Measurements from ENCODE around the gene NAIF1.

DNA sequence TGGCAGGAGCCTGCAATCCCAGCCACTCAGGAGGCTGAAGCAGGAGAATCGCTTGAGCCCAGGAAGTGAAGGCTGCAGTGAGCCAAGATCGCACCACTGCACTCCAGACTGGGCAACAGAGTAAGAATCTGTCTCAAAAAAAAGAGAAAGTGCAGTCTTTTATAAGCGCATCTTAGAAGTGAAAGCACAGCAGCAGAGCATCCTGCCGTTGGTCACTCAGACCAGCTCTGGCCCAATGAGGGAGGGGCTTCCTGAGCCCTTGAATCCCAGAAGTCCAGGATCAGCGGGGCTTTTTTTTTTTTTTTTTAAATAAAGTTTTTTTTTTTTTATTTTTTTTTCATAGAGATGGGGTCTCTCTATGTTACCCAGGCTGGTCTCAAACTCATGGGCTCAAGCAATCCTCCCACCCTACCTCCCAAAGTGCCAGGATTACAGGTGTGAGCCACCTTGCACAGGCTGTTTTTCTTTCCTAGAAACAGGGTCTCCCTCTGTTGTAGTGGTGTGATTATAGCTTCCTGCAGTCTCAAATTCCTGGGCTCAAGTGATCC is 42.3 kb downstream of the NAIF1 start:
- TF ChIP-seq, protein P1, sequence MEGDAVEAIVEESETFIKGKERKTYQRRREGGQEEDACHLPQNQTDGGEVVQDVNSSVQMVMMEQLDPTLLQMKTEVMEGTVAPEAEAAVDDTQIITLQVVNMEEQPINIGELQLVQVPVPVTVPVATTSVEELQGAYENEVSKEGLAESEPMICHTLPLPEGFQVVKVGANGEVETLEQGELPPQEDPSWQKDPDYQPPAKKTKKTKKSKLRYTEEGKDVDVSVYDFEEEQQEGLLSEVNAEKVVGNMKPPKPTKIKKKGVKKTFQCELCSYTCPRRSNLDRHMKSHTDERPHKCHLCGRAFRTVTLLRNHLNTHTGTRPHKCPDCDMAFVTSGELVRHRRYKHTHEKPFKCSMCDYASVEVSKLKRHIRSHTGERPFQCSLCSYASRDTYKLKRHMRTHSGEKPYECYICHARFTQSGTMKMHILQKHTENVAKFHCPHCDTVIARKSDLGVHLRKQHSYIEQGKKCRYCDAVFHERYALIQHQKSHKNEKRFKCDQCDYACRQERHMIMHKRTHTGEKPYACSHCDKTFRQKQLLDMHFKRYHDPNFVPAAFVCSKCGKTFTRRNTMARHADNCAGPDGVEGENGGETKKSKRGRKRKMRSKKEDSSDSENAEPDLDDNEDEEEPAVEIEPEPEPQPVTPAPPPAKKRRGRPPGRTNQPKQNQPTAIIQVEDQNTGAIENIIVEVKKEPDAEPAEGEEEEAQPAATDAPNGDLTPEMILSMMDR (IDR thresholded peaks at IDR 0.05), result no peak
- TF ChIP-seq POLR2A (IDR thresholded peaks at IDR 0.05), result no peak

Data from sigmoid colon (tissue), 3 donors.